NCI-H460 (cell line): Measurements from ENCODE around the gene CHST4. TPM values are rescaled to one million over a fixed set of nuclear protein-coding genes. Genes with fewer than 3 reads are reported as not detected.
"Not testable (repeated sequence)": the region's sequence is repeated elsewhere in the genome, so short reads cannot be mapped to it uniquely, and the experiment has no call there.

Experiments used
- DNase-seq: peaks from one replicate; pipeline ENCODE4 v3.0.0-alpha.2; 2016; ENCODE audit warnings: low read depth; ENCODE audit errors: extremely low read depth
- small RNA-seq, 2 experiments: library from RNA; depleted of rRNA; stranded (forward); fragments of <200 nt; gene quantifications; one replicate each; pipeline ENCODE3, GENCODE V24; 2014
- total RNA-seq: library from RNA; depleted of rRNA; stranded (reverse); fragments of >200 nt; shearing (Covaris generic); gene quantifications from 2 replicates; pipeline ENCODE4 v1.2.3, GENCODE V29; 2014; rRNA removed

The CHST4 gene
- total RNA-seq, 1 experiment from 2014 or later: not detected

GRCh38 chr16:71568551-71568950 is 42.3 kb downstream of the CHST4 start:
- DNase-seq: no peak

DNA sequence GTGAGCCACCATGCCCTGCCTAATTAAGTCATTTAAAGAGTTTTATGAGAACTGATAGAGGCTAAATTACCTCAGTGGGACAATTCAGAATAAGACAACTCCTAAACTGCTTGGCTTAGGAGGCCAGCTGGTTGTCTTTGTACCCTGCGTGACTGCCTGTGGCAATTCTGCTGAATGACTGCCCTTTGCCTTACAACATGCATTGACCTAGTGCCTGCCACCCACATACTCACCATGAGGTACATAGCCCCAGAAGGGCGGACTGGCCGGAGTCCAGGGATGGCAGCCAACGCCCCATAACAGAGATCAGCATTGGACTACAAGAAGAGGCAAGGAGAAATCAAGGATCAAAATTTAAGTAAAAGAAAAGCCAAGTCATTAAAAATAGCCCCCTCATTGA is 43.4 kb downstream of the CHST4 start:
- DNase-seq: no peak

- DNase-seq: no peak
Observed at GRCh38 chr16:71570144-71570543, 43.9 kb downstream of the CHST4 start.

GRCh38 chr16:71572497-71573116 is 46.4 kb downstream of the CHST4 start:
- no peak for DNase-seq

DNA sequence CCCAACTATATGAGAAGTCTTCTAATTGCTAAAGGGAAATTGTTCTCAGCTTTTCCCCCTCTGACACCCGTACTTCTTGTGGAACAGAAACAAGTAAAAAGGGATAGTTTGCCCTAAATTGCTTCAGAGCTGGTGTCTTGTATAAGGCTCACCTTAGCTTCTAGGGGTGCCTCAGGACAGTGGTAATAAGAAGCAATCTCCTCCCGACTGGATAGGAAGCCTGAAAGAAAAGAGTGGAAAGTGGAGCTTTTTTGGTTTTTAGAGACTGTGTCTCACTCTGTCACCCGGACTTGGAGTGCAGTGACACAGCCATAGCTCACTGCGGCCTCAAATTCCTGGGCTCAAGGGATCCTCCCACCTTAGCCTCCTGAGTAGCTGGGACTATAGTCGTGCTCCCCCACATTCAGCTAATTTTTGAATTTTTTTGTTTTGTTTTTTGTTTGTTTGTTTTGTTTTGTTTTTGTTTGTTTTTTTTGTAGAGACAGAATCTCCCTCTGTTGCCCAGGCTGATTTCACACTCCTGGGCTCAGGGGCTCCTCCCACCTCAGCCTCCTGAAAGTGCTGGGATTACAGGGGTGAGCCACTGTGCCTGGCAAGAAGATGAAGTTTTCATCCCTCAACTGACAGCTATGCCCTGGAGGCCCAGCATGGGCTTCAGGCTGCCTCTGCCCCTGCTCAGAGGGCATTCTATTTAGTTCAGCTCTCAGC is 47.3 kb downstream of the CHST4 start:
- no peak for DNase-seq

DNA sequence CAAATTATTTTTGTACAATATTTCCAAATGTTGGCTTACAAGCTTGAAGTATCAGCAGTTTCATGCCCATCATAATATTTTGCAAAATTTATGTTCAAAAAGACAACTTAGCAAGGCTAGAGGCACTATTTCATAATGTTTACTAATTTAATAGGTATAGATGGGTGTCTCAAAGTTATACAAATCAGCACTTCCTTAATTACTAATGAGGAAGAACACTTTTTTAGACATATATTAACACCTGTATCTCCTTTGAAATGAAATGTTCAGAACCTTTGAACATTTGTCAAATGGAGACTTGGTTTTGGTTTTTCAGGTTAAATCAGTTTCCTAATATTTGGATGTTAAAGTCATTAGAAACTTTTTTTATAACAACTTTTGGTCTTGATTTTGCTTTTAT is 48.5 kb downstream of the CHST4 start:
- no peak for DNase-seq

DNA sequence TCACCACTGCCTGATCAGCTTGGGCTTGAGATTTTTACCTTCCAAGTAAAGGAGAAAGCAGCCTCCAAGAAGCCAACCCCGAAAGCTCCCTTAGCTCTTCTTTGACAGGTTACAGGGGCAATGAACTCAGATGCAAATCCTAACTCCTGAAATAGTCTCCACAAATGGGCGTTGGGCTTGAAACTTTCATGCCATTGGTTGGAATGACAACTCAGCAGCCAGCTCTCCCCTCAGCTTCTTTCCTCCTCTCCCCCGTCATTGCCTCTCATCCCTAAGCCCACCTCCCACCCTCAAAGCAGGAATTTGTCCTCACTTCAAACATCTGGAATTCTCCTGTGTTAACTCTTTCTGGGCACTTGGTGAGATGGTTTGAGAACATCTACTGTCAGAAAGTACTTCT is 50.7 kb downstream of the CHST4 start, which contains the start of gene TAT:
Gene TAT (minus strand): TSS at position 122 of the 400 bp plus-strand sequence. CDS start 677 bp downstream, outside the sequence.
- no peak for DNase-seq

DNA sequence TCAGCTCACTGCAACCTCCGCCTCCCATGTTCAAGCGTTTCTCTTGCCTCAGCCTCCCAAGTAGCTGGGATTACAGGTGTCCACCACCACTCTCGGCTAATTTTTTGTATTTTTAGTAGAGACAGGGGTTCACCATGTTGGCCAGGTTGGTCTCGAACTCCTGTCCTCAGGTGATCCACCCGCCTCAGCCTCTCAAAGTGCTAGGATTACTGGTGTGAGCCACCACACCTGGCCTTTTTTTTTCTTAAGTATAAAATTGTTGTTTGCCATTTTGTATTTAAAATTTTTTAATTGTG is 56.3 kb downstream of the CHST4 start:
- not testable (repeated sequence) for DNase-seq

GRCh38 chr16:71584543-71585317 is 58.5 kb downstream of the CHST4 start:
- no peak for DNase-seq

DNA sequence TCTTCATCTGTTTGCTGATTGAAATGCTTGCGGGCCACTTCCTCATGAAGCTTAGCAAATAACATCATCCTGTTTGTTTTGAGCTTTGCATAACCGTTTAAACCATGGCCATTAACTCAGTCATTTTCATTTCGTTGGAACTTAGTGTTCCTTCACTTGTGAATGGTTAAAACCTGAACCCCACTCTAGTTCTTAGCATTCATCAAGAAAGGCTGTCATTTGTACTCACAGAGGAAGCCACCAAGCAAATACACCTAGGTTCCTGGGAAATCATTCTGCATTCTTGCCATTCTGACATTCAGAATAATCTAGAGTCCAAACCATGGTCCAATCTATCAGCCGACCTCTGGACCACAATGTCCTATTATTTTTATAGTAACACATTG is 59.1 kb downstream of the CHST4 start:
- DNase-seq: no peak

Small RNAs within 50 kb of the gene (small RNA-seq; reads per million reads assigned to genes)
- gene RNU6-1061P: 0 reads per million in 2 experiments

Other genes with a start within 250 kb of the CHST4 start
- gene CMTR2, start 237.0 kb upstream of the CHST4 start, total RNA-seq: 21.9 and 28.0 TPM in 2 replicates
- 1.6 TPM in 2 replicates for gene CALB2, start 167.7 kb upstream of the CHST4 start, total RNA-seq
- not detected in 2 replicates for gene TLE7, start 84.4 kb upstream of the CHST4 start, total RNA-seq
- 9.1 and 9.3 TPM in 2 replicates for gene ZNF23, start 64.2 kb upstream of the CHST4 start, total RNA-seq
- gene ZNF19, start 37.1 kb upstream of the CHST4 start, total RNA-seq: 2.3 and 2.6 TPM in 2 replicates
- gene TAT, start 50.7 kb downstream of the CHST4 start, total RNA-seq: 0.02 TPM in 1 of 2 replicates, not detected in the other
- not detected in 2 replicates for gene MARVELD3, start 99.8 kb downstream of the CHST4 start, total RNA-seq
- 7.1 and 8.2 TPM in 2 replicates for gene PHLPP2, start 198.3 kb downstream of the CHST4 start, total RNA-seq